SK-N-SH (cell line): Measurements from ENCODE around the gene ATF3.

ENCODE experiments used
- CTCF ChIP-seq: fragments of 200-600 bp; sonication (generic); IDR thresholded peaks from 2 replicates; pipeline ENCODE4 v1.6.1; 2017; ENCODE audit warnings: antibody characterized with exemption, mild to moderate bottlenecking, moderate library complexity
- MAX ChIP-seq: IDR thresholded peaks from 2 replicates; pipeline ENCODE4 v1.4.0; 2012; ENCODE audit warnings: low read depth
- POLR2AphosphoS5 ChIP-seq: IDR thresholded peaks from 2 replicates; pipeline ENCODE4 v1.6.1; 2012; ENCODE audit warnings: low read depth, low read length
- SMC3 ChIP-seq: IDR thresholded peaks from 2 replicates; pipeline ENCODE4 v1.6.1; 2012; ENCODE audit warnings: low read depth, low read length, improper control_type of control experiment
- TEAD4 ChIP-seq: IDR thresholded peaks from 2 replicates; pipeline ENCODE4 v1.4.0; 2012; ENCODE audit warnings: mild to moderate bottlenecking, borderline replicate concordance; ENCODE audit not compliant: insufficient read depth
- USF1 ChIP-seq: IDR thresholded peaks from 2 replicates; pipeline ENCODE4 v1.4.0; 2012; ENCODE audit warnings: low read depth, borderline replicate concordance

GRCh38 chr1:212589446-212589845 is 19.1 kb upstream of the ATF3 start:
- TF ChIP-seq POLR2AphosphoS5 (no peak), CTCF (no peak), USF1 (no peak), SMC3 (no peak), MAX (no peak), TEAD4 (no peak)
